NAMALWA (cell line): ENCODE data around the gene DBF4B.
"Not testable (repeated sequence)": the region's sequence is repeated elsewhere in the genome, so short reads cannot be mapped to it uniquely, and the experiment has no call there.

Experiments used
- DNase-seq: peaks from one replicate; pipeline ENCODE4 v3.0.0-alpha.2; 2015; ENCODE audit warnings: low spot score

Gene DBF4B

DNA sequence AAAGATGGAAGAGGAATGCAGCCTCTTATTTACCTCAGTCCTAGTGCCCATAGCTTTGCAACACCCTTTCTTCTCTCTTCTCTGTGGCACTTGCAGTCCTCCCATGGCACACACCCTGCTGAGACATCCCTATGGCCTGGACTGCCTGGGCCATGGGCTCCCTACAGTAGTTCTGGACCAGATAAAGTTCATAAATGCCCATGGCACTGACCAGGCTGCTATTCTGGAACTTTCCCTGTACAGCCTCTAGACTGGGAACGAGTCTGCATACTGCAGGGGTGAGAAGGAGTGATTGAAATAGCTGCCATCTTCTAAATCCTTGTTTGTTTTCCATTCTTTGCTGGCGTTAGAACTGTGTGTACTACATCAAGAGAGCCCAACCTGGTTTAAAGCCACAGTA, 25.8 kb downstream of the DBF4B start:
- DNase-seq = no peak

- DNase-seq = no peak
Observed at GRCh38 chr17:44736551-44737240, 28.2 kb downstream of the DBF4B start.

DNA sequence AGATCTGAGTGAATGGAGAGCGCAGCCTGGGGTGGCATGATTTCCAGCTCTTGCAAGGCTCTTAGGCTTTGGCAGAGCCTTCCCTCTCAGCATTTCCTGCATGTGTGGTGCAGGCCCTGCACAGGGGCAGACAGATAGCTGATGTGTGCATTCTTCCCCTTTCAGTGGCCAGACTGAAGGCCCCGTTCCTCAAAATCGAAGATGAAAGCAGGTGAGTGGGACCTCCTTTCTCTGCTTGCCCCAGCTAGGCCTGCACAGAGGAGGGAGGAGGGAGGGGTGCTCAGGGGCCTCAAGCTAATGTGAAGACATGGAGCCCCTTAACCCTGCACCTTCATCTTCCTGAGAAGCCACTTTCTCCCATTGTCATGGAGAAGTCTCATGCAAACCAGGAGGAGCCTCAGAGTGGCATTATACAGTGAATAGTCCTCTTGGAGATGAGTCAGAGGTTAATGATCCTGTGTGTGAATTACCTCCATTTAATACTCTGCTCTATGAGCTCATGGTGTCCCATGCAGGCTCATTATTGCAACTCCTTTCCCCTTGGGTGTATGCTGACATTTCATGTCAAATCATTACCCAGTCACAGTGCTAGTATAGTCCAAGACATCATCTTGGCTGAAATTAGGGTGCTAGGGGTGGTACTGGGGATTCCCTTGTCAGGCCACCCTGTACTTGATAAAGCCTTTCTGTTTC, 29.9 kb downstream of the DBF4B start:
- no peak for DNase-seq

DNA sequence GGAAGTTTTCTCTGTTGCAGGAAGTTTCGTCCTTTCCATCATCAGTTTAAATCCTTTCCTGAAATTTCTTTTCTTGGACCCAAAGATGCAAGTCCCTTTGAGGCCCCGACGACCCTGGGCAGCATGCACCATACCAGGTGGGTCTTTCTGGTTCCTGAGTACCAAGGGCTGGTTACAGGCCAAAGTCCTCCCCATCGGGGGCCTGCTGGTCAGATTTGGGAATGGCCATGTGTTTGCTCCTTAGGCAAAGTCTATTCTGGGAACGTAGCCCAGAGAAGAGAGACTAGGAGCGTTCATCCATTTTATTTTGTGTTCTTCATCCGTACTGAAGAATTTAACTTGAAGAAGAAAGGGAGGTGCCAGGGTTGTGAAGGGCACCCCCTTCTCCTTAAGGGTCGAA, 32.9 kb downstream of the DBF4B start:
- DNase-seq = no peak

GRCh38 chr17:44745301-44745700, 36.8 kb downstream of the DBF4B start:
- peak; percentile 50 for DNase-seq

GRCh38 chr17:44745738-44746137, 37.3 kb downstream of the DBF4B start:
- DNase-seq = not testable (repeated sequence)

DNA sequence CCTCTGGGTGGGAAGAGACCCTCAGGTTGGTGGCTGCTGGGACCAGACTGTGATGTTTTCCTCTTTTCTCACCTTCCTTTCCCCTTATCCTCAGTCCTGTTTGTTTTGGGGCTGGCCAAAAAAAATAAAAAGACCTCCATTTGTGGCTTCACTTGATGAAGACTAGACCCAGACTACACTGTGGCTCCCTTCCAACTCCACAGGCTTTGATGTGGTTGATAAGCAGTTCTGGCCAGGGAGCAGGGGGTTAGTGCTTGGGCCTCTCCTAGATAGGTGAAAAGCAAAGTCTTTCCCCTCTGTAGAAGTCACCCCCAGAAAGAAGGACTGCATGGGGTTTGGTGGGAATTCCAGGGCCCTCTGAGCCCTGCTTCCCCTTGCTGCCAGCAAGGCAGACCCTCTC, 39.1 kb downstream of the DBF4B start:
- no peak for DNase-seq

GRCh38 chr17:44749076-44749979, 40.9 kb downstream of the DBF4B start:
- no peak for DNase-seq

GRCh38 chr17:44749980-44750318, 41.5 kb downstream of the DBF4B start:
- DNase-seq = no peak

DNA sequence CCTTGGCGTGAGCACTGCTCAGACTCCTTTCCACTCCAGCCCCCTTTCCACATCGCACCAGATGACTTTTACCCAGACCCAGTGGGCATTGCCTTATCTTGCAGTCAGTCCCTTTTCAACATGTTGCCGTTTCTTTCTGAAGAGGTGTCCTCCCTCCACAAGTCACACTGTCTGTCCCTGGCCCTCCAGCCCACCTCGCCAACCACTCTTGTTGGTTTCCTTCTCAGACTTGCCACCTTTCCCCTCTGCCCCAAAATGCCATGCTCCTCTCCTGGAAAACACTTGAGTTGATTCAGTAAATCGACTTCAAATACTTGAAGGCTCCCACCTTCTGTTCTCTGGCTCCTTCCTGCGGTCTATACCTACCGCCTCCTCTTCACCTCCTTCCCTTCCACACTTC, 42.9 kb downstream of the DBF4B start:
- no peak for DNase-seq

DNA sequence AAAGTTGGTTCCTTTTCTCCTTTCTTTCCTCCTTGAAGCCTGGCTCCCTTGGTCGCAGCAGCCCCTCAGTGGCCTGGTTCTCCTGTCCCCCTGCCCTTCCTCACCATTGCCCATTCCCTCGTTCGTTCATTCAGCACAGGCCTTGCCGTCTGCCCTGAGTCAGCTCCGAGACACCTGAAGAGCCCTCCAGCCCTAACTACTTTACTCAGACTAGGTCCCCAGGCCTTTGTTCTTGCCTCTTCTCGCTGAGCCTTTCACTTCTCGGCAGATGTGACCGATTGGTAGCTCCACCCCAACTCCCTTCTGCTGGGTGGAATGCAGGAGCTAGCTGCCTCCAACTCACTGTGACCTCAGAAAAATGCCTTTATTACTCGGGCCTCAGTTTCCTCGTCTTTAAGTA, 43.3 kb downstream of the DBF4B start:
- DNase-seq = no peak

GRCh38 chr17:44752953-44753861, 44.7 kb downstream of the DBF4B start:
- DNase-seq = no peak

DNA sequence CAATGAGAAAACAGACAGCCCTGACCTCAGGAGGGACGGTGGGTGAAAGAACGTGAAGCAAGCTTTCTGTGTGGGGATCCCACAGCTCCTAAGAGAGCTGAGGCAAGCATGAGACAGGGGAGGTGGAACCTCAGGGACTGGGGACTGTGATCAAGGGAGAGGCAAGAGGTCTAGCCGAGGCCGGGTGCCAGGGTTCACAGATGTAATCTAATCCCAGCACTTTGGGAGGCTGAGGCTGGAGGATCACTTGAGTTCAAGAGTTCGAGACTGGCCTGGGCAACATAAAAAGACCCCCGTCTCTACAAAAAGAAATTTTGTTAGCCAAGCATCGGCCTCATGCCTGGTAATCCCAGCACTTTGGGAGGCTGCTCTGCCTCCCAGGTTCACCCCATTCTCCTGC, 45.8 kb downstream of the DBF4B start:
- DNase-seq = no peak

DNA sequence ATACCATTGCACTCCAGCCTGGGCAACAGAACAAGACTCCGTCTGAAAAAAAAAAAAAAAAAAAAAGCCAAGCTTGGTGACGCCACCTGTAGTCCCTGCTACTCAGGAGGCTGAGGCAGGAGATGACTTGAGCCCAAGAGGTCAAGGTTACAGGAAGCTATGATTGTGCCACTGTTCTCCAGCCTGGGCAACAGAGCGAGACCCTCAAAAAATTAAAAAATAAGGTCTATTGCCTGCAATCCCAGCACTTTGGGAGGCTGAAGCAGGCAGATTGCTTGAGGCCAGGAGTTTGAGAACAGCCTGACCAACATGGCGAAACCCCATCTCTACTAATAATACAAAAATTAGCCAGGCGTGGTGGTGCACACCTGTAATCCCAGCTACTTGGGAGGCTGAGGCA, 46.7 kb downstream of the DBF4B start:
- DNase-seq = not testable (repeated sequence)

DNA sequence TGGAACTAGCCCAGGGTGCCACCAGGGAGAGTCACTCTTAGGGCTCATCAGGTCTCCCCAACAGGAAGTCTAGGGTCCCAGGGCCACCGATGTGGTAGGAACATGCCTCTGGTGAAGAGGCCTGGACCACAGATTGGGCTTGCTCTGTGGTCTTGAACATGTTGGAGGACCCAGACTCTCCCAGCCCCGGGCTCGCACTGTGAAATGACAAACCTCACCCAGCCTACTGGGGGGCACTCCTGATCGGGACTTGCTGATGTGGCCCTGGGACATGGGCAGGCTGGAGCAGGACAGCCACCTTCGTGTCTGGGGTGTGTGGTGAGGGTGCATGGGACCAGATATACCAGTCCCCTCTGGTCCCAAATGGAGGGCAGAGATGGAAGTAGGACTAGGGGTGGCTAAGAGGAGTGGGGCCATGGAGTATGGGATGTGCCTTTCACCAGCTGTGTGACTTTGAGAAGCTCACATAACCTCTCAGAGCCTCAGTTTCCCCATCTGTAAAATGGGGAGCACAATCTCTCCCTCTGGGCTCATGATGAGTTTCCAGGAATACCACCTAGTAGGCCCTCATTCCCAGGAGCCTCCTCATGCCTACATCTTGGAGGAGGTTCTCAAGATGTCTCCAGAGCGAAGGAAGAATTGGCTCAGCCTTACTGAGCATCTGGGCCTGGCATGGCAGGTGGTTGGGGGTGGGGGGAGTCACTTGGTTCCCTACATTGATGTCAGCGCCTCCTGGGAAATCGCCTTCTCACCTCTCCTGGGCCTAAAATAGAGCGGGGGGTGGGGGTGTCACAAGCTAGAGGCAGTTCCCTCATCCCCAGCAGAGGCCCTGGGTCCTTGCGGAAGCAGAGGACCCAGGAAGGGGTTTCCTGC, 48.8 kb downstream of the DBF4B start:
- no peak for DNase-seq

DNA sequence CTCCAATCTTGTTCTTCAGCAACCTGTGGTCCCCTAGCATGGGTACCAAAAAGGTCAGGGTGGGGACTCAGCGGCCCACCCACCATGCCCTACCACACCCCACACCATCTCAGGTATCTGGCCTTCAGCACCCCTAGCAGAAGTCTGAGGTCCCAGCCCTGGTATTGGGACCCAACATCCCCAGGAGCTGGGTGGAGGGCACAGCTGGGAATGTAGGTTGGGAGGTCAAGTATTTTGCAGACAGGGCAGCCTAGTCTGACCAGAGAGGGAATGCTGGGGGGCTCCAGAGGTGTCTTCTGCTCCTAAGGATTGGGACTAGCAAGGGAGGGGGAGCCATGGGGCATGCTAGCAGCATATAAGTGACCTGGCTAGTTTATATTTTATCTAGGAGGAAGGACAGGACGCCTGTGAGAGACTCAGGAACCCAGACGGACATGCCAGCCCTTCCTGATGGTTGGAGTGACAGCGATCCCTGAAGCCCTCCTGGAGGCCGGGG, 49.5 kb downstream of the DBF4B start:
- no peak for DNase-seq

DNA sequence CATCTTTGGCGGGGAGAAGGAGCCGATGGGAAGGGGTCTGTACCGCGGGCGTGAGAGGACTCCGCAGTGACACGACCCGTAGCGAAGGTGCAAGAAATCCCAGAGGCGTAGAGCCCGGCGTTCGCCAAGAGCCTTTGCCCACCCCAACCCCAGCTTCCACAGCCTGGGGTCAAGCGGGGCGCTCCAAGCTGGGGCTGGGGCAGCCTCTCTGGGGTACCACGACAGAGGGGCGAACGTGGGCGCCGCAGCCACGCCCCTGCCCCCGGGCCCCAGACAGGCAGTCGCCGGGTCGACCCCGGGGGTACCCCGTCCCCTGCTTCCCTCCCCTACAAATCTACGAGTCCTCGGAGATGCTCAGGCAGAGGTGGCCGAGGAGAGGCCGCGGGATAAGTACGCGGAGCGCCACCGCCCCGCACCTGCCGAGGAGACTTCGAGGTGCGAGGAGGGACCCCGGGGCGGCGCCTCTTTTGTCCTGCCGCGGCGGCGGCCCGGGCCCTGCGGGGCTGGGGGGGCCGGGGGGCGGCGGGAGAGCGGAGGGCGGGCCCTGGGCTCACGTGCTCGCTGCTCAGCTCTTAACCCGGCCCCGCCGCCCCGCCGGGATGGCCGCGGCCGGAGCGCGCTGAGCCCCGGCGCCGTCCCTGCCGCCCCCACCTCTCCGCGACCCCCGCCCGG, 50.1 kb downstream of the DBF4B start, which contains the start of gene ADAM11:
Gene ADAM11, plus strand, starts transcription at position 575 of the 672 bp plus-strand sequence. CDS start 212 bp downstream, outside the sequence.
- DNase-seq = no peak

DNA sequence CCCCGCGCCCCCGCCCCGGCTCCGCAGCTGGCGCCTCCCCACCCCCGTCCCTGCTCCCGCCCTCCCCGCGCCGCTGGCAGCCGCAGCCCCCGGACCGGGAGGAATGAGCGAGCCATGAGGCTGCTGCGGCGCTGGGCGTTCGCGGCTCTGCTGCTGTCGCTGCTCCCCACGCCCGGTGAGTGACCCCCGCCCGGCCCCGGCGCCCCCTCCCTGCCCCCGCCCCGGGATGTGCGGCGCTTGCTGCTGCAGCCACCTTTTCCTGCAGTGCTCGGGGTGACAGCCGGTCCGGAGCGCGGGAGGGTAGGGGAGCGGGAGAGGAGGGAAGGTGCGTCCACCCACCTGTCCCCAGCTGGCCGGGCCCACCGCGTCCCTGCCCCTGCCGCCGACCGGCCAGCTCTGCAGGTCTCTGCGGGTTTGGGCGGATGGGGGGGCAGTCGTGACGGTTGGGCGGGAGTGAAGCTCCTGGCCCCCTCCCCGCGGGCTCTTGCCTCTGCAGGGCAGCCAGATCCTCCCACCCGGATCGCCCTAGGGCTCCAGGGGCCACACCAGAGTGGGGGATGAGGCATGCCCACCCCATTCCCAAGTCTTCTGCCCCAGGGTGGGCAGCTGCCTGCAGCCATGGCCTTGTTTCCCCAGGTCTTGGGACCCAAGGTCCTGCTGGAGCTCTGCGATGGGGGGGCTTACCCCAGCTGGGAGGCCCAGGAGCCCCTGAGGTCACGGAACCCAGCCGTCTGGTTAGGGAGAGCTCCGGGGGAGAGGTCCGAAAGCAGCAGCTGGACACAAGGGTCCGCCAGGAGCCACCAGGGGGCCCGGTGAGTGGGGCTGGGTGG, 50.8 kb downstream of the DBF4B start:
- DNase-seq = no peak

GRCh38 chr17:44759916-44760243, 51.4 kb downstream of the DBF4B start:
- DNase-seq = no peak
